Choroid plexus epithelial cell (primary cell): ENCODE data around the gene USP9Y.
"Not testable (repeated sequence)": the region's sequence is repeated elsewhere in the genome, so short reads cannot be mapped to it uniquely, and the experiment has no call there.

Source experiments
- DNase-seq: peaks from one replicate; pipeline ENCODE4 v3.0.0-alpha.2; 2010; ENCODE audit warnings: low read depth
- H3K4me3 ChIP-seq: 2 replicates; pipeline ENCODE4 v1.5.1; 2011; ENCODE audit warnings: low read depth, mild to moderate bottlenecking, control low read depth, low read length, moderate library complexity
- TF ChIP-seq, protein P1 (sequence below): conservative IDR thresholded peaks from 2 replicates; pipeline ENCODE4 v1.5.1; 2011; ENCODE audit warnings: low read depth, mild to moderate bottlenecking, control low read depth, inconsistent platforms, low read length, moderate library complexity

USP9Y gene

DNA sequence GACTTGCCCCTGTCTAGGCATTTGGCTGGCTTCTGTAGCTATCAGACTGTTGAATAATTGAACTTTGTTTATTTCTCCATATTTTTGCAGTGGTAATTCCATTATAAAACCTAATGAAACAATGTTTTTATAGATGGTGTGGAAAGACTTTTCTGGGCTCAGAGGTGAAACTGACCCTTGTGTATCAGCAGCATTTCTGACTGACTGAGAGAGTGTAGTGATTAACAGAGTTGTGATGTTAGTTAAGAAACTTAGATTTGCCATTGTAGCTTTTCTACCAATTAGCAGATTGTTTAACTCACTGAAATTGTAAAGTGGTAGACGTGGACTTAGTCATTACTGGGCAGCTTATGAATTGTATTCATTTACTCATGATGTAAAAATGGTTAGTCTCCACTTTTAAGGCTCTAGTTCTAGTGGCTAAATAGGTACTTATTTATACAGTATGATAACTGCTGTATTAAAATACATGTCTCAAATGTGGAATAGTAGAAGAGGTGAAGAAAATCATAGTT lies at the start of gene USP9Y:
TSS of gene USP9Y (plus strand) at position 51 of the 515 bp plus-strand sequence. CDS start 8,217 bp downstream, outside the sequence.
- no peak within 1 kb of the TSS for H3K4me3 ChIP-seq
- DNase-seq: no peak
- TF ChIP-seq, protein P1, sequence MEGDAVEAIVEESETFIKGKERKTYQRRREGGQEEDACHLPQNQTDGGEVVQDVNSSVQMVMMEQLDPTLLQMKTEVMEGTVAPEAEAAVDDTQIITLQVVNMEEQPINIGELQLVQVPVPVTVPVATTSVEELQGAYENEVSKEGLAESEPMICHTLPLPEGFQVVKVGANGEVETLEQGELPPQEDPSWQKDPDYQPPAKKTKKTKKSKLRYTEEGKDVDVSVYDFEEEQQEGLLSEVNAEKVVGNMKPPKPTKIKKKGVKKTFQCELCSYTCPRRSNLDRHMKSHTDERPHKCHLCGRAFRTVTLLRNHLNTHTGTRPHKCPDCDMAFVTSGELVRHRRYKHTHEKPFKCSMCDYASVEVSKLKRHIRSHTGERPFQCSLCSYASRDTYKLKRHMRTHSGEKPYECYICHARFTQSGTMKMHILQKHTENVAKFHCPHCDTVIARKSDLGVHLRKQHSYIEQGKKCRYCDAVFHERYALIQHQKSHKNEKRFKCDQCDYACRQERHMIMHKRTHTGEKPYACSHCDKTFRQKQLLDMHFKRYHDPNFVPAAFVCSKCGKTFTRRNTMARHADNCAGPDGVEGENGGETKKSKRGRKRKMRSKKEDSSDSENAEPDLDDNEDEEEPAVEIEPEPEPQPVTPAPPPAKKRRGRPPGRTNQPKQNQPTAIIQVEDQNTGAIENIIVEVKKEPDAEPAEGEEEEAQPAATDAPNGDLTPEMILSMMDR: no peak

DNA sequence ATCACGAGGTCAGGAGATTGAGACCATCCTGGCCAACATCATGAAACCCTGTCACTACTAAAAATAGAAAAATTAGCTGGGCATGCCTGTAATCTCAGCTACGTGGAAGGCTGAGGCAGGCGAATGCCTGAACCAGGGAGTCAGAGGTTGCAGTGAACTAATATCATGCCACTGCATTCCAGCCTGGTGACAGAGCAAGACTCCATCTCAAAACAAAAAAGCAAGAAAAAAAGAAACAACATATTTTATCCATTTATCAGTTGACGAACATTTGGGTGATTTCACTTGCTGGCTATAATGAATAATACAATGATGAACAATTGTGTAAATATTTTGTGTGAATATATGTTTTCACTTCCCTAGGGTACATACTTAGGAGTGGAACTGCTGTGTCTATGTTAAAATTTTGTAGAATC lies 49.4 kb upstream of the USP9Y start:
- DNase-seq: peak; percentile 83
- H3K4me3 ChIP-seq: no peak overlapping the region
- TF ChIP-seq, protein P1: no peak

DNA sequence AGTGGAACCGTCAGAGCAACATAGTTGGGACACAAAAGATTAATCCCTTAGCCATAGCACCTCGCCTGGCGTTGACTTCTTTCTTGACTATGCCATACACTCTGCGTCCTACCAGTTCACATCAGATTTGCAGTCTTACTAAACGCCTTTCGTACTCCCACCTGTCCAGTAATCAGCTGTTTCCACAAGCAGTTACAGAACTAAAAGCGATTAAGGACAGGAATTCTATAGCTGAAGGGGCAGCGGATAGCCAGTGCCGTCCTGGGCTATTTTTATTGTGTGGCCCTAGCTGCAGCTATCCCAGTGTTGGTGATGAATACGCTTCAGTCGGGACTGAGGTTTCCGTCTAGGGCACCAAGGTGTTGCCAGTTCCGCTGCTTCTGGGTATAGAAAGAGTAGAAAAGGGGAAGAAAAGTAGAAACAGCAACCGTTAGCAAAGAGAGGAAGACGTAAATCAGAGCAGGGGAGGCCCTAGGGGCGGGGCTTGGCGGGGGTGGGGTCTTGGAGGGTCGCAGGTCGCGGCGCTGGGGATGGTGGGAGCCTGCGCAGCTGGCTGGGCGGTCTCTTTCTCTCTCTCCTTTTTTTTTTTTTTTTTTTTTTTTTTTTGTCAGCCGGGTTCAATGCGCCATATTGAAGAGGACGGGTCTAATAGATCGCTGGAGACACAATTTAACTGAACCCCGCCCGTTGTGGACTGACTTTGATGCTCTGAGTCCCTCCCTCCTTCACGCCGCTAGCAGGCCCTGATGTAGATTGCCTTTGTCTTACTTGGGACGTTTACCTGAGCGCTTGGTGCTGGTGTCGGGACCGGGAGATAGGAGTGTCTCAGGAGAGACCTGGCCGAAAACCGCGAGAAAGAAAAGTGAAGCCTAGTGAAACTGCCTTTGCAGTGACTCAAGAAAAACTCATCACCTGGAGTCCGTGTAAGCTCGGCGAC lies 39.0 kb upstream of the USP9Y start:
- TF ChIP-seq, protein P1: no peak
- peak; percentile 82 for DNase-seq
- peak overlapping the region; percentile 76 for H3K4me3 ChIP-seq

DNA sequence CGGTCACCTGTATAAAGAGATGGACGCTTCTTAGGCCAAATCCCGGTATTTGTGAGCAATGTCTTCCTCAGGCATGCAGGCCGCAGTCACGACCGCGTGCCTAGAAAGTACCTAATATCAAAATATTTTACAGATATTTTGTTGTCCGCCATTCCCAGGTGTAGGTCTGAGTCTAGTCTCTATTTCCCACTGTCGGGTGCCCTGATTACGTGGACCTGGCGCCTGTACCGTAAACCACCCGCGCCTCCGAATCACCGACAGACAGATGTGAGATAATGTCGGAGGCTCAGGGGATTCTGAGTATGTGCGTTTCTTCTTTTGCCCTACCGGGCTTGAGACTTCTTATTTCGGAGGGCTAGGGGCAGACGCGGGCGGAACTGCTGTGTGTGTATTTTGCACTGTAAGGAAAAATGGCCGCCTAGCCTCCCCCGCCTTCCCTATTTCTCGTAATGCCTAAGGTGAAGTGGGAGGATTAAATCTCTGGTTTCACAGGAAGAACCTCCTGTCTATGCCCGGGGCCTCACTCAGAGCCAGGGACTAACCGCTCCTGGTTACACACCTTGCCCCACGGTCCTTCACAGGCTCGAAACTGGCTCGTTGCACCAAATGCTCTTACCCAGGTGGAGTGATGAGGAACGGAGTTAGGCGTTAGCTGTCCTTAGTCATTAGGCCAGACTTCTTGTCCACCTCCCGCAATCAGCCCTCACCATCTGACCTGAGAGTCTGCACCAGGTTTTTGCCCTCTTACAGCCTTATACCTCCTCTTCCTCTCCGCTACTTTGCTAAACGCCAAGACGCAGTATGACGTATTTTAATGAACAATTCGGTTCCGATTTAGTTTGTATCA lies 38.1 kb upstream of the USP9Y start:
- DNase-seq: peak; percentile 48
- peak overlapping the region; percentile 76 for H3K4me3 ChIP-seq
- TF ChIP-seq, protein P1: no peak

DNA sequence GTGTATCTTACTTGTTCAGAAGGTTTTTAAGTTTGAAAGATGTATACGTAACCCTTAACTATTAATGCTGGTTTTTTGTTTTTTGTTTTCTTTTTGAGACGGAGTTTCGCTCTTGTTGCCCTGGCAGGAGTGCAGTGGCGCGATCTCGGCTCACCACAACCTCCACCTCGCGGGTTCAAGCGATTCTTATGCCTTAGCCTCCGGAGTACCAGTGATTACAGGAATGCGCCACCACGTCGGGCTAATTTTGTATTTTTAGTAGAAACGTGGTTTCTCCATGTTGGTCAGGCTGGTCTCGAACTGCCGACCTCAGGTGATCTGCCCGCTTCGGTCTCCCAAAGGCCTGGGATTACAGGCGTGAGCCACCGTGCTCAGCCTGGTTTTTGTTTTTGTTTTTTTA lies 37.2 kb upstream of the USP9Y start:
- DNase-seq: not testable (repeated sequence)
- H3K4me3 ChIP-seq: peak overlapping the region; percentile 76

DNA sequence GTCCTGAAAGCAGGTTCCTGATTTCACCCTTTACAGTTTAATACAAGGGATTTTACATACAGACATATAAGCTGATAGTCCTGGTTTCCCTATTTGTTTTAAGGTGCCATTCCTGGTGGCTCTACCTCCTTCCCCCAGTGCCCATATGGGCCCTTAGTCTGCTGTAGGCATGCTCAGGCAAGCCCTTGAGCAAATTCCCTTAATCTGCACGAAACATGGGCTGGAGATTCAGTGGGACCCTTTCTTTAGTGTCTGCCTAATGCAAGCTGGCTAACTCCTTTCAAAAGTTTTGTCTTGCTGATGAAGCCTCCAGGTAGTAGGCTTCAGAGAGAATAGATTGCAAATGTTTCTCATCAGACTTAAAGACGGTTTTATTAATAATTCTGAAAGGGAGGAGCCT lies 22.9 kb upstream of the USP9Y start:
- H3K4me3 ChIP-seq: no peak overlapping the region
- DNase-seq: no peak
- TF ChIP-seq, protein P1: no peak

DNA sequence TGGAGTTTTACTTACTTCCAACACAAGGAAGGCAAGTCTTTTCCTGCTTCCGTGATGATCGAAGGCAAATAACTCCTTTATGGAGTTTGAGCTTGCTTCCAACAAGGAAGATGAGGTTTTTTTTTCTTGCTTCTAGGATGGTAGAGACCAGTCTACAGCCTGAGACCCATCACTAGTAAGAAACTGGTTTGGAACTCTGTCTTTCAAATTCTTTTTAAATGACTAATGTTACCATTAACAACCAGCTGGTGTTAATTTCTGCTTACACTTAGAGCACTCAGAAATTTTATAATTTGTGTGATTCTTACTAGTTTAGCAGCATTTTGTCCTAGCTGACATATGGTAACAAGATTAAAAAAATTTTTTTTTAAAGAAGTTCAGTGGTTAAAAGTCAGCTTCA lies 19.5 kb upstream of the USP9Y start:
- no peak for DNase-seq
- no peak overlapping the region for H3K4me3 ChIP-seq
- TF ChIP-seq, protein P1: no peak
